ENCODE results near the gene PAPPA. TPM values are rescaled to one million over a fixed set of nuclear protein-coding genes. Genes with fewer than 3 reads are reported as not detected.

Gene PAPPA
- polyA plus RNA-seq, 2 donors, result 0.98 to 1.1 TPM

DNA sequence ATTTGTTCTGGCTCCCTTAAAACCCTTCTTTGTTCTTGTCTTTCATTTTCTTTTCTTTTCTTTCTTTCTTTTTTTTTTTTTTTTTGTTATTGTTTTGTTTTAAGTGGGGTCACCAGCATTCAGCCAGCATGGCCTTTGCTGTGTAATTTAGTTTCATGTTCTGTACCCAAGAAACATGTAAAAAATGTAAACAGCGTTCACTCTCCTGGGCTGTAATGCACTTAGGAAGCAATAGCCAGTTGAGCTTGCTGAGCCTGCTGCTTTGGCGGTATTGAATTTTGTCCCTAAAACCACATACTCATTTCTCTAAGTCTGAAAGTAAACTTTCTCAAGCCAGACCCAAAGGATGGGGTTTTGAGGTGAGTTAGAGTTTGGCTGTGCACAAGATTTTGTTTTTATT is 158.6 kb downstream of the PAPPA start:
- Histone ChIP-seq H3K27ac (ENCODE audit: low read depth in 2 of 2, low read length in 1 of 2) (no peak overlapping the region), H3K9me3 (ENCODE audit: control insufficient read depth in 2 of 2, insufficient read depth in 1 of 2, low read depth in 1 of 2, low read length in 1 of 2) (no peaks in the 10 kb centered on the region), H3K36me3 (ENCODE audit: control insufficient read depth in 2 of 2, insufficient read depth in 2 of 2, low read length in 1 of 2) (no peaks in the 10 kb centered on the region), H3K27me3 (ENCODE audit: control insufficient read depth in 1 of 2, insufficient read depth in 2 of 2, low read length in 2 of 2) (no peaks in the 10 kb centered on the region), H3K4me3 (ENCODE audit: low read depth in 1 of 2, low read length in 2 of 2) (no peak overlapping the region), H3K4me1 (ENCODE audit: control insufficient read depth in 2 of 2, insufficient read depth in 2 of 2, low read length in 1 of 2) (no peaks in the 10 kb centered on the region)
- WGBS, 2 donors, result 87 to 93% methylated on average over 2 of the region's 2 CpGs

- H3K4me3 ChIP-seq (ENCODE audit: low read depth in 1 of 2, low read length in 2 of 2), result no peak overlapping the region
- H3K4me1 ChIP-seq (ENCODE audit: control insufficient read depth in 2 of 2, insufficient read depth in 2 of 2, low read length in 1 of 2), result no peaks in the 10 kb centered on the region
- no peak overlapping the region for H3K27ac ChIP-seq (ENCODE audit: low read depth in 2 of 2, low read length in 1 of 2)
- no peaks in the 10 kb centered on the region for H3K9me3 ChIP-seq (ENCODE audit: control insufficient read depth in 2 of 2, insufficient read depth in 1 of 2, low read depth in 1 of 2, low read length in 1 of 2)
- no peaks in the 10 kb centered on the region for H3K36me3 ChIP-seq (ENCODE audit: control insufficient read depth in 2 of 2, insufficient read depth in 2 of 2, low read length in 1 of 2)
- 88 to 90% methylated on average over 3 of the region's 3 CpGs for WGBS, 2 donors
- H3K27me3 ChIP-seq (ENCODE audit: control insufficient read depth in 1 of 2, insufficient read depth in 2 of 2, low read length in 2 of 2), result no peaks in the 10 kb centered on the region
Measured at GRCh38 chr9:116313638-116314037, 160.0 kb downstream of the PAPPA start.

DNA sequence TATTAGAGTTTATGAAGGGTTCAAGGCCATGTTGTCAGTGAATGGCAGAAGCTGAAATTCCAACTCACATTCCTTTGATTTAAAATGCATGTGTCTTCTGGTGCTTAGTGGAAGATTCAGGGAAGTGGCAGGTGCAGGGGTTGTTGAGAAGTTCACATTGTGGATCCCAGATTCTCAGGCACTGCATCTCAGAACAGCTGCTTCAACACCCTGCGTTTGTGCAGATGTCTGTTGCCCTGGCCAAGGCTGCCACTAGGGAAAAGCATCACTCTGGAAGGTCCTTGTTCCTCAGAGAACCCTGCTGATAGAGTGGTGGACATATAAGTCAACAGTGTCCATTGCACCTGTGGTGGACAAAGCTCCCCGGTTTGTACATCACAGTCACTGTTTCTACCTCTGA is 162.7 kb downstream of the PAPPA start:
- H3K4me3 ChIP-seq (ENCODE audit: low read depth in 1 of 2, low read length in 2 of 2), result no peak overlapping the region
- H3K4me1 ChIP-seq (ENCODE audit: control insufficient read depth in 2 of 2, insufficient read depth in 2 of 2, low read length in 1 of 2), result no peaks in the 10 kb centered on the region
- H3K27me3 ChIP-seq (ENCODE audit: control insufficient read depth in 1 of 2, insufficient read depth in 2 of 2, low read length in 2 of 2), result no peaks in the 10 kb centered on the region
- 85 to 88% methylated on average over 2 of the region's 2 CpGs for WGBS, 2 donors
- no peaks in the 10 kb centered on the region for H3K36me3 ChIP-seq (ENCODE audit: control insufficient read depth in 2 of 2, insufficient read depth in 2 of 2, low read length in 1 of 2)
- no peaks in the 10 kb centered on the region for H3K9me3 ChIP-seq (ENCODE audit: control insufficient read depth in 2 of 2, insufficient read depth in 1 of 2, low read depth in 1 of 2, low read length in 1 of 2)
- H3K27ac ChIP-seq (ENCODE audit: low read depth in 2 of 2, low read length in 1 of 2), result no peak overlapping the region

GRCh38 chr9:116317503-116317902 is 163.9 kb downstream of the PAPPA start:
- H3K36me3 ChIP-seq (ENCODE audit: control insufficient read depth in 2 of 2, insufficient read depth in 2 of 2, low read length in 1 of 2), result no peaks in the 10 kb centered on the region

DNA sequence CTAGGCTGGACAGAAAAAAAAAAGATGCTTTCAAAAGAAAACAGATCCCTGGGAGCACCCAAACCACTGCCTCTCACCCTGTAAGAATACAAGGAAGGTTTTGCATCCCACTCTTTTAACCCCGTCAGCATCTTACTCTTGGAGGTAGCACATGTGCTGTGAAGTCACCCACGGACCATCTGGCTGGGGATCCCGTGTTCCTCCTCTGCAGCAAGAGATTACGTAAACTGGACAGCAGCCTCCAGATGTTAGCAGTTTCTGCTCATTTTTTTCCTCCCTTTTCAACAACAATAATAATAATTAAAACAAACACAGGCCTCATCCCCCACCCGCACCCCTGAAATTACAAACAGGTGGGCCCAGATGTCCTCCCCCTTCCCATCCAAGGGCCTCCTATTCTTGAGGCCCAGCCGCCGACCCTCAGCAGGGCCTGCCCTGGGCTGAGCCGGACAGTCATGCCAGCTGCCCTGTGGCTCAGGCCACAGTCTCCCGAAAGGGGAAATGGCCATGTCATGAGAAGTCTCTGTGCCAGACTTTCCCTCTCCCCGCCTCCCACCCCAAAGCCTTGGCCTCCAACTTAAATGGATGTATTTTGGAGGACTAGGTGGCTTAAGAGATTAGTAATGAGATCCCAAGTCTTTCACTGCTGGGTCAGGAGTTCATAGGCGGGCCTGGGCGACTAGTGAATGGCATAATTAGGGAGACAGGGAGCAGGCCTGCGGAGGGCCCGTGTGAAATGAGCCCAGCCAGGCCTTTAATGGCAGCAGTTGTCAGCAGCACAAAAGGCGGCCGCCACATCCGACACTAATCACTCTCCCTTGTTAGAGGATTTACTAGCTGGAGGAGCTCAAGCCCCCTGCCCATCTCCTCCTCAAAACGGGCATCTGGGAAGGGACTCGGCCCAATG is 165.1 kb downstream of the PAPPA start:
- no peaks in the 10 kb centered on the region for H3K27me3 ChIP-seq (ENCODE audit: control insufficient read depth in 1 of 2, insufficient read depth in 2 of 2, low read length in 2 of 2)
- 76 to 84% methylated on average over 19 of the region's 19 CpGs for WGBS, 2 donors
- no peak overlapping the region for H3K4me3 ChIP-seq (ENCODE audit: low read depth in 1 of 2, low read length in 2 of 2)
- H3K9me3 ChIP-seq (ENCODE audit: control insufficient read depth in 2 of 2, insufficient read depth in 1 of 2, low read depth in 1 of 2, low read length in 1 of 2), result no peaks in the 10 kb centered on the region
- peak overlapping the region in 1 of 2 donors; percentile 45 for H3K27ac ChIP-seq (ENCODE audit: low read depth in 2 of 2, low read length in 1 of 2)
- H3K4me1 ChIP-seq (ENCODE audit: control insufficient read depth in 2 of 2, insufficient read depth in 2 of 2, low read length in 1 of 2), result no peaks in the 10 kb centered on the region
- no peaks in the 10 kb centered on the region for H3K36me3 ChIP-seq (ENCODE audit: control insufficient read depth in 2 of 2, insufficient read depth in 2 of 2, low read length in 1 of 2)

More at GRCh38 chr9:116317503-116317902, 163.9 kb downstream of the PAPPA start:
- no peak overlapping the region for H3K27ac ChIP-seq (ENCODE audit: low read depth in 2 of 2, low read length in 1 of 2)
- no peaks in the 10 kb centered on the region for H3K9me3 ChIP-seq (ENCODE audit: control insufficient read depth in 2 of 2, insufficient read depth in 1 of 2, low read depth in 1 of 2, low read length in 1 of 2)
- H3K4me3 ChIP-seq (ENCODE audit: low read depth in 1 of 2, low read length in 2 of 2), result no peak overlapping the region
- 81 to 83% methylated on average over 2 of the region's 2 CpGs for WGBS, 2 donors
- H3K4me1 ChIP-seq (ENCODE audit: control insufficient read depth in 2 of 2, insufficient read depth in 2 of 2, low read length in 1 of 2), result no peaks in the 10 kb centered on the region
- no peaks in the 10 kb centered on the region for H3K27me3 ChIP-seq (ENCODE audit: control insufficient read depth in 1 of 2, insufficient read depth in 2 of 2, low read length in 2 of 2)

DNA sequence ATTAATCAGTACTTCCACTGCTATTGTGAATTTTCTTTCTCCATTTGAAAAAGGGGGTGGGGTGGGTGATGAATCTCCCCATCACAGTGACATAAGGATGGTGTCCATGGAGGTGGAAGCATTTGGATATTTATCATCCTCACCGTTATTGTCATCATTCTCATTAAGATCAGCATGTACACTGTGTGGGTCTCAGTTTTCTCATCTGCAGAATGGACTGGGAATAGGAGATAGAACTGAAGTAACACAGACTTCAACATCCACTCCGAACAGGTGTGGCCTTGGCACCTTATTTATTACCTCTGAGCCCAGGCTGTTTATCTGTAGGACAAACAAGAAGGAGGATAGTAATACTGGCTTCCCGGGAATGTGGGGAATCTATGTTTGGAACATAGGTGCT is 165.9 kb downstream of the PAPPA start:
- Histone ChIP-seq H3K27ac (ENCODE audit: low read depth in 2 of 2, low read length in 1 of 2) (no peak overlapping the region), H3K9me3 (ENCODE audit: control insufficient read depth in 2 of 2, insufficient read depth in 1 of 2, low read depth in 1 of 2, low read length in 1 of 2) (no peaks in the 10 kb centered on the region), H3K36me3 (ENCODE audit: control insufficient read depth in 2 of 2, insufficient read depth in 2 of 2, low read length in 1 of 2) (no peaks in the 10 kb centered on the region), H3K4me3 (ENCODE audit: low read depth in 1 of 2, low read length in 2 of 2) (no peak overlapping the region), H3K27me3 (ENCODE audit: control insufficient read depth in 1 of 2, insufficient read depth in 2 of 2, low read length in 2 of 2) (no peaks in the 10 kb centered on the region), H3K4me1 (ENCODE audit: control insufficient read depth in 2 of 2, insufficient read depth in 2 of 2, low read length in 1 of 2) (no peaks in the 10 kb centered on the region)
- 80 to 86% methylated on average over 3 of the region's 3 CpGs for WGBS, 2 donors

DNA sequence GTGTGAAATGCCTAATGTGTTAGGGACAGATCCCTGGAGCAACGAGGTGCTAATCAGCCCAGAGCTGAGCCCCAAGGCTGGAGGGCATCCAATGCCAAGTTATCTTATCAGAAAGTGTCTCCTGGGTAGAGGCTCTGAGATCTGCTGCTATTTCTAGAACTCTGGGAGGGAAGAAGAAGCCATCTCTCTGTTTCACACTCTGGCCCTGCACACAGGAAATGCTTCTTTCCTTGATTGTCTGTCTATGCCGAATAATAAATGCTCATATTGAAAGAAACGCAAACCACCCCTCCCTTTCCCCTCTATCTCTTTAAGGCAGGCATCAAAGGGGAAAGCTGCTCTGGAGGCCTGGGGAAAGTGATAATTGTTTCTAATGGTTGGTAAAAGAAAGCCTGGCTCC is 166.7 kb downstream of the PAPPA start:
- Histone ChIP-seq H3K9me3 (ENCODE audit: control insufficient read depth in 2 of 2, insufficient read depth in 1 of 2, low read depth in 1 of 2, low read length in 1 of 2) (no peaks in the 10 kb centered on the region), H3K4me1 (ENCODE audit: control insufficient read depth in 2 of 2, insufficient read depth in 2 of 2, low read length in 1 of 2) (no peaks in the 10 kb centered on the region), H3K4me3 (ENCODE audit: low read depth in 1 of 2, low read length in 2 of 2) (no peak overlapping the region), H3K36me3 (ENCODE audit: control insufficient read depth in 2 of 2, insufficient read depth in 2 of 2, low read length in 1 of 2) (no peaks in the 10 kb centered on the region), H3K27ac (ENCODE audit: low read depth in 2 of 2, low read length in 1 of 2) (no peak overlapping the region), H3K27me3 (ENCODE audit: control insufficient read depth in 1 of 2, insufficient read depth in 2 of 2, low read length in 2 of 2) (no peaks in the 10 kb centered on the region)
- 59 to 64% methylated on average over 3 of the region's 3 CpGs for WGBS, 2 donors

GRCh38 chr9:116322521-116322920 is 168.9 kb downstream of the PAPPA start:
- Histone ChIP-seq H3K36me3 (ENCODE audit: control insufficient read depth in 2 of 2, insufficient read depth in 2 of 2, low read length in 1 of 2) (no peaks in the 10 kb centered on the region), H3K27ac (ENCODE audit: low read depth in 2 of 2, low read length in 1 of 2) (no peak overlapping the region), H3K27me3 (ENCODE audit: control insufficient read depth in 1 of 2, insufficient read depth in 2 of 2, low read length in 2 of 2) (no peaks in the 10 kb centered on the region), H3K4me3 (ENCODE audit: low read depth in 1 of 2, low read length in 2 of 2) (no peak overlapping the region), H3K9me3 (ENCODE audit: control insufficient read depth in 2 of 2, insufficient read depth in 1 of 2, low read depth in 1 of 2, low read length in 1 of 2) (no peaks in the 10 kb centered on the region), H3K4me1 (ENCODE audit: control insufficient read depth in 2 of 2, insufficient read depth in 2 of 2, low read length in 1 of 2) (no peaks in the 10 kb centered on the region)
- 74 to 77% methylated on average over 2 of the region's 2 CpGs for WGBS, 2 donors

DNA sequence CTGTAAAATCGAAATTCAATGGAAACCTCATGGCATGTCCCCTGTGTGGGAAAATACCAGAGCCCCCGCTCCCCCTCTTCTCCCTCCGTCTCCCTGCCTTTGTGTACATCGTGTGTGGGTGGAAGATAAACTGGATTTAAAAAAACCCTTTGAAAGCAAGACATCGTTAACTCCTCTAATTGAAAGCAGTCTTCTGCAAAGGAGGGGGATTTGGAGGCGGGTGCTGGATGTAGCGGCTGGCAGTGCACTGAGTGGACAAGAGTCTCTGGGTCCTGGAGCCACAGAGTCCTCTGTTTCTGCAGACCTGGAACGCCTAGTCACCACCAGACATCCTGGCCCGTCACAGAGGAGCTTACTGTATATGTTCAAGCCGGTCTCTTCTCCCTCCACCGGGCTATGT is 169.4 kb downstream of the PAPPA start:
- Histone ChIP-seq H3K9me3 (ENCODE audit: control insufficient read depth in 2 of 2, insufficient read depth in 1 of 2, low read depth in 1 of 2, low read length in 1 of 2) (no peaks in the 10 kb centered on the region), H3K27me3 (ENCODE audit: control insufficient read depth in 1 of 2, insufficient read depth in 2 of 2, low read length in 2 of 2) (no peaks in the 10 kb centered on the region), H3K4me3 (ENCODE audit: low read depth in 1 of 2, low read length in 2 of 2) (no peak overlapping the region), H3K36me3 (ENCODE audit: control insufficient read depth in 2 of 2, insufficient read depth in 2 of 2, low read length in 1 of 2) (no peaks in the 10 kb centered on the region), H3K27ac (ENCODE audit: low read depth in 2 of 2, low read length in 1 of 2) (no peak overlapping the region), H3K4me1 (ENCODE audit: control insufficient read depth in 2 of 2, insufficient read depth in 2 of 2, low read length in 1 of 2) (no peaks in the 10 kb centered on the region)
- WGBS, 2 donors, result 53% methylated on average over 11 of the region's 11 CpGs

DNA sequence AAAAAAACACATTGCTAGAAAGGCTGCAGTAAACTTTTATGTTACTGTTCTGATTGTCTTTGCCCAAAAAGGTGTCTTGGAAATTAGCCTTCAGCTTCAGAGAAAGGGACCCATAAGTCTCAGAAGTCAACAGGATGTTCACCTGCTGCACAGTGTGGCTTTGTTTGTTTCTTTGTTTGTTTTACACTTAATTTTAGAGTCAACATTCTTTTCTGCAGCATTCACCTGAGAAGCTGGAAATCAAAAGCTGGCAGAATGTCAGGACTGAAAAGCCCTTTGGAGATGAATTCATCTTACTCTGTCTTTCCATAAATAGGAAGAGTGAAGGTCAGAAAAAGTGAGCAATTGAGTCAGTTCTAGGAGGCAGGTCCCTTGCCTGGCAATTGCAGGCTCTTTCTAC is 170.0 kb downstream of the PAPPA start:
- no peaks in the 10 kb centered on the region for H3K9me3 ChIP-seq (ENCODE audit: control insufficient read depth in 2 of 2, insufficient read depth in 1 of 2, low read depth in 1 of 2, low read length in 1 of 2)
- no peak overlapping the region for H3K27ac ChIP-seq (ENCODE audit: low read depth in 2 of 2, low read length in 1 of 2)
- H3K4me3 ChIP-seq (ENCODE audit: low read depth in 1 of 2, low read length in 2 of 2), result no peak overlapping the region
- H3K4me1 ChIP-seq (ENCODE audit: control insufficient read depth in 2 of 2, insufficient read depth in 2 of 2, low read length in 1 of 2), result no peaks in the 10 kb centered on the region
- no peaks in the 10 kb centered on the region for H3K36me3 ChIP-seq (ENCODE audit: control insufficient read depth in 2 of 2, insufficient read depth in 2 of 2, low read length in 1 of 2)
- H3K27me3 ChIP-seq (ENCODE audit: control insufficient read depth in 1 of 2, insufficient read depth in 2 of 2, low read length in 2 of 2), result no peaks in the 10 kb centered on the region

Measured in esophagus (tissue), 2 donors.